ENCODE results near the gene MAP1S. TPM values are rescaled to one million over a fixed set of nuclear protein-coding genes. Genes with fewer than 3 reads are reported as not detected.

Gene MAP1S
- total RNA-seq, 4 donors from 2014 or later, result 30.2 to 159 (median 68.0) TPM

- Histone ChIP-seq H3K36me3 (no peaks in the 10 kb centered on the region), H3K4me1 (peaks cover 13 to 30% (median 22%) of the 10 kb centered on the region in 4 donors), H3K9me3 (no peaks in the 10 kb centered on the region), H3K27me3 (peaks cover 95% of the 10 kb centered on the region), H3K4me3 (no peak overlapping the region), H3K27ac (no peak overlapping the region)
- TF ChIP-seq CTCF (IDR thresholded peaks at IDR 0.05), result no peak
- no peak for TF ChIP-seq EP300 (IDR thresholded peaks at IDR 0.05; ENCODE audit: low read depth)
- in situ Hi-C loops (cut with MboI; ENCODE audit: low pct_ligation_motif_present in 1 of 4, low pct_unique_long_range_greater_than_20kb in 1 of 4, low sequenced_read_pairs in 3 of 4), result no loop called here
- intact Hi-C loops (cut with DNase I; ENCODE audit: low total_unique reads), result no loop called here
- DNase-seq, result no peak
- 80 to 85% methylated on average over 2 to 4 of the region's 4 CpGs for WGBS, 2 donors (ENCODE audit: low coverage in 1 of 2)
Measured at GRCh38 chr19:17684256-17684655, 35.0 kb upstream of the MAP1S start.

- DNase-seq, result no peak
- peaks cover 94% of the 10 kb centered on the region for H3K27me3 ChIP-seq
- peaks cover 10 to 21% (median 13%) of the 10 kb centered on the region in 4 donors for H3K4me1 ChIP-seq
- H3K36me3 ChIP-seq, result no peaks in the 10 kb centered on the region
- in situ Hi-C loops (cut with MboI; ENCODE audit: low pct_ligation_motif_present in 1 of 4, low pct_unique_long_range_greater_than_20kb in 1 of 4, low sequenced_read_pairs in 3 of 4) (no loop called here), intact Hi-C loops (cut with DNase I; ENCODE audit: low total_unique reads) (no loop called here)
- no peak overlapping the region for H3K4me3 ChIP-seq
- TF ChIP-seq CTCF (IDR thresholded peaks at IDR 0.05) (no peak), POLR2AphosphoS5 (IDR thresholded peaks at IDR 0.05) (no peak), EP300 (IDR thresholded peaks at IDR 0.05; ENCODE audit: low read depth) (no peak)
- H3K9me3 ChIP-seq, result no peaks in the 10 kb centered on the region
- no peak overlapping the region for H3K27ac ChIP-seq
- 49 to 59% methylated on average over 8 to 15 of the region's 15 CpGs for WGBS, 2 donors (ENCODE audit: low coverage in 1 of 2)
Measured at GRCh38 chr19:17685451-17686022, 33.7 kb upstream of the MAP1S start.

GRCh38 chr19:17686023-17686521 lies 33.2 kb upstream of the MAP1S start:
- Histone ChIP-seq H3K4me1 (peaks cover 10 to 20% (median 13%) of the 10 kb centered on the region in 4 donors), H3K9me3 (no peaks in the 10 kb centered on the region), H3K27ac (no peak overlapping the region), H3K4me3 (peak overlapping the region in 1 of 4 donors; percentile 31), H3K36me3 (no peaks in the 10 kb centered on the region), H3K27me3 (peaks cover 95% of the 10 kb centered on the region)
- 3% methylated on average over 10 of the region's 12 CpGs; no CpG with 5 or more reads in 1 of the 2 donors for WGBS, 2 donors (ENCODE audit: low coverage in 1 of 2)
- intact Hi-C loops (cut with DNase I; ENCODE audit: low total_unique reads), result no loop called here
- in situ Hi-C loops (cut with MboI; ENCODE audit: low pct_ligation_motif_present in 1 of 4, low pct_unique_long_range_greater_than_20kb in 1 of 4, low sequenced_read_pairs in 3 of 4), result no loop called here
- no peak for TF ChIP-seq POLR2A (IDR thresholded peaks at IDR 0.05)
- TF ChIP-seq CTCF (IDR thresholded peaks at IDR 0.05), result no peak
- TF ChIP-seq POLR2AphosphoS5 (IDR thresholded peaks at IDR 0.05), result no peak
- TF ChIP-seq EP300 (IDR thresholded peaks at IDR 0.05; ENCODE audit: low read depth), result no peak
- DNase-seq, result no peak

GRCh38 chr19:17686592-17687024 lies 32.7 kb upstream of the MAP1S start:
- Histone ChIP-seq H3K4me1 (peaks cover 10 to 20% (median 13%) of the 10 kb centered on the region in 4 donors), H3K9me3 (no peaks in the 10 kb centered on the region), H3K4me3 (peak overlapping the region in 1 of 4 donors; percentile 31), H3K27me3 (peaks cover 90% of the 10 kb centered on the region), H3K36me3 (no peaks in the 10 kb centered on the region), H3K27ac (no peak overlapping the region)
- intact Hi-C loops (cut with DNase I; ENCODE audit: low total_unique reads), result no loop called here
- TF ChIP-seq EP300 (IDR thresholded peaks at IDR 0.05; ENCODE audit: low read depth), result no peak
- no peak for TF ChIP-seq POLR2AphosphoS5 (IDR thresholded peaks at IDR 0.05)
- TF ChIP-seq POLR2A (IDR thresholded peaks at IDR 0.05), result no peak
- no peak for TF ChIP-seq CTCF (IDR thresholded peaks at IDR 0.05)
- WGBS, 2 donors (ENCODE audit: low coverage in 1 of 2), result 1% methylated on average over 18 of the region's 28 CpGs; no CpG with 5 or more reads in 1 of the 2 donors
- in situ Hi-C loops (cut with MboI; ENCODE audit: low pct_ligation_motif_present in 1 of 4, low pct_unique_long_range_greater_than_20kb in 1 of 4, low sequenced_read_pairs in 3 of 4), result no loop called here
- no peak for DNase-seq

All from transverse colon (tissue), 4 donors.